ENCODE data around the gene MAPK11.

GRCh38 chr22:50216055-50216683, 54.0 kb downstream of the MAPK11 start:
- TF ChIP-seq POLR2A (IDR thresholded peaks at IDR 0.05; ENCODE audit: low read length) = no peak
- TF ChIP-seq GATA1 (IDR thresholded peaks at IDR 0.05; ENCODE audit: low read depth, low read length) = no peak
